ENCODE data around the gene TEAD1.

- no peak for TF ChIP-seq CTCF (conservative IDR thresholded peaks at IDR 0.05)
- TF ChIP-seq ZFX (IDR thresholded peaks at IDR 0.05), result no peak
Observed at GRCh38 chr11:12684816-12685215, 10.6 kb downstream of the TEAD1 start.
